Hepatic stellate cell (primary cell): ENCODE results near the gene ANKLE2.
"Not testable (repeated sequence)": the region's sequence is repeated elsewhere in the genome, so short reads cannot be mapped to it uniquely, and the experiment has no call there.

Experiments used
- DNase-seq: peaks from one replicate; pipeline ENCODE4 v3.0.0; 2011; ENCODE audit warnings: low spot score

The ANKLE2 gene

DNA sequence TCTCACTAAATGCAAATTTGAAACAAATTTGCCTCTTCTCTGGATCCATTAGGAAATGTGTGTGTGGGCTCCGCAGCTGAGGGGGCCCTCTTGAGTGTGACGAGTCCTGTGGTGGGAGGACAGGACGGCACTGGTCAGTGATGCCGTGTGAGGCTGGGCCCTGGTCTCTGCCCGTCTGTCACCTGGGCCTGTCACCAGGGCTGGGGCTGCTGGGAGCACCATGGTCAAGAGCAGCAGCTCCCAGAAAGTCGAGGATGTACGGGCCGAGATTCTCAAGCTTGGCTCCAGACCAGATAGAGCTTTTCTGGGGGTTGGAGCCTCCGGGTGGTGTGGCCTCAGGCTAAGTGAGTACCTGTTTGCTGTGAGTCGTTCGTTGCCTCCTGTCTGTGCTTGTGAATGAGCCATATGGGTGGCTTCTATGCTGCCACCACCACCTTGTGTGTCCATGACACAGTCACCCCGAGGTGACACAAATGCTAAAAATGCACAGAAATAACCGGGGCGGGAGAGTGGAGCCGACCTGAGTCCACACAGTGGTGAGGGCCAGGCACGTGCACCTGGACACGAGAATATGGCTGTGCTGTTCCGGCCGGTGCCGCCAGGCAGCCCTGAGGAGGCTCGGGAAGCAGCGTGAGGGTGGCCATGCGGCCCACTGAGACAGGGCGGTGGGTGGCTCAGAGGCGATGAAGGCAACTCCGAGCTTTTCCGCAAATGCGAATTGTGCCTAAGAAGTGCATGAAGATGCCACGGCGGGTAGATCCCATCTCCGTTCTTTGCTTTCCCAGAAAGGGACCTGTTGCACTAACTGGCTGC, 42.3 kb downstream of the ANKLE2 start:
- no peak for DNase-seq

DNA sequence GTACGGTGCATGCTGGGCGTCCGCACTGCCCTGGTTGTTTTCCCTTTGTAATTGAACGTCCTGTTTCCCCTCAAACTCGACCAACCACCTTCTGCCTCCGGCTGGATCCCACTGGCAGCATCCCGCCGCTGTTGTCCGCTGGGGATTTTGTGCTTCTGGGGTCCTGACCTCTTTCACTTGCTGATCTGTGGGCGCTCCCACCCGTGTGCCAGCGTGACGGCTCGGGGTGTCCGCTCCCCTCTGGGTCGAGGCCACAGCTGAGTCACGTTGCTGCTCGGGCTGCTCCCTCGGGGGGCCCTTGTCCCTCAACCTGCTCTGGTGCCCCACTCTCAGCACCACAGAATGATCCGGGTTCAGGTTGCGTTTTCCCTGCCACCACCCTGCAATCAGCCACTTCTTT, 43.0 kb downstream of the ANKLE2 start:
- DNase-seq, result no peak

DNA sequence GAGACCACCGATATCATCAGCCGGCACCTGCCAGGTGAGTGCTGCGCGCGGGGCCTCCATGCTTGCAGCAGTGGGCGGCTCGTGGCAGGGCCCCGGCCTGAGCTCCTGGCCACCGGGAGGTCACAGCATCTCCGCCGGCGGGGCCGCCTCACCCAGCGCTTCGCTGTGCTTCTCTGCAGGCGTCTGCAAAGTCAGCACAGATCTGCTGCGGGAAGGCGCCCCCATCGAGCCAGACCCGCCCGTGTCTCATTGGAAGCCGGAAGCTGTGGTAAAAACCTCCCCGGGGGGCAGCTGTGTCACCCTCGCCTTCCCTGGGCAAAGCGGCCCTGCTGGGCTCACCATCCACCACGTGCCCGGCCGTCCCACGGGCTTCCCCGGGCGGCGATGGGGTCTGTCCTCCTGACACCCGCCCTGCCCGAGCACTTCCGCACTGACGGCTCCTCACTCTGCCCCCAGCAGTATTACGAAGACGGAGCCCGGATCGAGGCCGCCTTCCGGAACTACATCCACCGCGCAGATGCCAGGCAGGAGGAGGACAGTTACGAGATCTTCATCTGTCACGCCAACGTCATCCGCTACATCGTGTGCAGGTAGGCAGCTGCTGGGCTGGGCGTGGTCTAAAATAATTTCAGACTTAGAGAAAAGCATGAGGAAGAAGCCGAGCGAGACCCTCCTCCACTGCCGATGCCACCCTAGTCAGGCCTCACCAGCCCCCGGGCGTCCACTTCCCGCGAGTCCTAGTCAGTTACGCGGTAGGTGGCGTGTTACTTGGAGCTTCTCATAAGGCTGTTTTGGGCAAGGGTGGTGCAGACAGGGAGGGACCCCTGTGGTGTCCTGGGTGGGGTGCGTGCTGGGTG, 43.9 kb downstream of the ANKLE2 start:
- no peak for DNase-seq

DNA sequence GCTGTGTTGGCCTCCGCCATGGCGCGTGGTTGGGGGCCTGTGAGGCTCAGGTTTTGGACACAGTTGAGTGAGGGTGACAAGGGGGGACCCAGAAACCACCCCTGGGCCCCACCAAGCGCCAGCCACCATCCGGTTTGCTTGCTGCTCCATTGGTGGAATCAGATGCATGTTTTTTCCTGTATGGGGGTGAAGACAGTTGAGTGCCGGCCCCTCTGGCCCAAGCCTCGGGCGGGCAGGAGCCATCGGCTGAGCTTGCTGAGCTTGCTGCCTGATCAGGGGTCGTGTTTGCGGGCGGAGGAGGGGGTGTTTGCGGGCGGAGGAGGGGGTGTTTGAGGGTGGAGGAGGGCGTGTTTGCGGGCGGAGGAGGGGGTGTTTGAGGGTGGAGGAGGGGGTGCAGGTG, 44.6 kb downstream of the ANKLE2 start:
- DNase-seq, result no peak

DNA sequence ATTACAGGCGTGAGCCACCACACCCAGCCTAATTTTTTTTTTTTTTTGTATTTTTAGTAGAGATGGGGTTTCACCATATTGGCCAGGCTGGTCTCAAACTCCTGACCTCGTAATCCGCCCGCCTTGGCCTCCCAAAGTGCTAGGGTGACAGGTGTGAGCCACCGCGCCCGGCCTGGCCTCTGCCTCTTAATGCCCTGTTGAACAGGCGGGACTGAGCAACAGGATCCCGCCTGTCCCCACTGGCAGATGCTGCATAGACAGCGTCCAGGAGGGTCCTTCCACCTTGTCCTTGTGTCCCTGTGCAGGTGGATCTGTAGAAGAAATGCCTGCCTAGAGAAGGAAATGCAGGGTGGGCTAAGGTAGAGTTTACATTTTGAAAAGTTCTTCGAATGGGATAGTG, 45.3 kb downstream of the ANKLE2 start:
- DNase-seq, result no peak

DNA sequence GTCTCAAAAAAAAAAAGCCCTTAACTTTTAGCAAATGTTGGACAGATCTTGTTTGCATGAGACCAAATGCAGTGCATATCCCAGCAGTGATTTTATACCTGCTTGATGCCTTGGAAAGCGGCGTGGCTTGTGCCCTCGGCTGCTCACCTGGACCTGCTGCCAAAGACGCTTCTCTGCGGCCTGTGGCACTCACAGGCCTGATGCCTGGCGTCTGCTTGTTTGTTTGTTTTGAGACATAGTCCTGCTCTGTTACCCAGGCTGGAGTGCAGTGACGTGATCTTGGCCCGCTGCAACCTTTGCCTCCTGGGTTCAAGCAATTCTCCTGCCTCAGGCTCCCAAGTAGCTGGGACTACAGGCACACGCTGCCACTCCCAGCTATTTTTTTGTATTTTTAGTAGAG, 45.8 kb downstream of the ANKLE2 start:
- DNase-seq, result no peak

DNA sequence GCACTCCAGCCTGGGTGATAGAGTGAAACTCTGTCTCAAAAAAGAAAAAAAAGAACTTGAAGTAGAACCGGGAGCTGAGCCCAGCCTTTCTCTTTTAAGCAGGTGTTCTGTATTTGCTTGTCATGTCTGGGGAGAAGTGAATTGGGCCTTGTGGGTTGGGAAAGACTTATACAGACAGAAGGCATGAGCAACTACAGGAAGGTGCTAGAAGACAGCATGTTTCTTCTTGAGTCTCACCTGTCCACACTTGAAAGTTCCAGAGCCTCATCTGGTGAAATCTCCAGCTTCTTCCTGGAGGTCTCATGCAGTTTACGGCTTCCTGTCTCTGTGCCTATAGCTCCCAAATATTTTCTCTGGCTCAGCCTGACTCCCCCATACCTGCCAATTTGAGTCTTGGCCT, 48.5 kb downstream of the ANKLE2 start:
- DNase-seq, result no peak

DNA sequence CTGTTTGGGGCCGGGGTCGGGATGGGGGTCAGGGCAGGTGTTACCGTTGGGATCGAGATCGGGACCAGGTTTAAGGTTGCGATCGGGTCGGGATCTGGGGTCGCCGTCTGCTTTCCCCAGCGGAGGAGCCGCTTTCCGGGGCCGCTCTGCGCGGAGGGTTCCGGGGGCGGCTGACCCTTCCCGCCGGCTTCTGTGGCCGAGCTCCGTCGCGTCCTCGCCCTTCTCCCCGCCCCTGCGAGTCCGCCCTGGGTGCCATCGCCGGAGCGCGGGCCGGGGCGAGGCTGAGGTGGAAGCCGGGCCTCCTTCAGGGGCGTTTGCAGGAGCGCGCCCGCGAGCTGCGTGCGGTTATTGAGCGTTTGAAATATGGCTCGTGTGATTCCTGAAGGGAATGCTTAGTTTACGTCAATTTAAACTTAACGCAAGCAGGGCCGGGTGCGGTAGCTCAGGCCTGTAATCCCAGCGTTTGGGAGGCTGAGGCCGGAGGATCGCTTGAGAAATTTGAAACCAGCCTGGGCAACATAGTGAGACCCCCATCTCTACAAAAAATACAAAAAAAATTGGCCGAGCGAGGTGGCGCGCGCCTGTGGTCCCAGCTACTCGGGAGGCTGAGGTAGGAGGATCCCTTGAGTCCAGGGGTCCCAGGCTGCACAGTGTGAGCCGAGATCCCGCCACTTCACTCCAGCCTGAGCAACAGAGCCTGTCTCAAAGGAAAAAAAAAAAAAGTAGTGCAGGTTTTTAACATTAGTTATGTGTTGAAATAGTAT, 50.4 kb downstream of the ANKLE2 start:
- DNase-seq, result peak; percentile 41

DNA sequence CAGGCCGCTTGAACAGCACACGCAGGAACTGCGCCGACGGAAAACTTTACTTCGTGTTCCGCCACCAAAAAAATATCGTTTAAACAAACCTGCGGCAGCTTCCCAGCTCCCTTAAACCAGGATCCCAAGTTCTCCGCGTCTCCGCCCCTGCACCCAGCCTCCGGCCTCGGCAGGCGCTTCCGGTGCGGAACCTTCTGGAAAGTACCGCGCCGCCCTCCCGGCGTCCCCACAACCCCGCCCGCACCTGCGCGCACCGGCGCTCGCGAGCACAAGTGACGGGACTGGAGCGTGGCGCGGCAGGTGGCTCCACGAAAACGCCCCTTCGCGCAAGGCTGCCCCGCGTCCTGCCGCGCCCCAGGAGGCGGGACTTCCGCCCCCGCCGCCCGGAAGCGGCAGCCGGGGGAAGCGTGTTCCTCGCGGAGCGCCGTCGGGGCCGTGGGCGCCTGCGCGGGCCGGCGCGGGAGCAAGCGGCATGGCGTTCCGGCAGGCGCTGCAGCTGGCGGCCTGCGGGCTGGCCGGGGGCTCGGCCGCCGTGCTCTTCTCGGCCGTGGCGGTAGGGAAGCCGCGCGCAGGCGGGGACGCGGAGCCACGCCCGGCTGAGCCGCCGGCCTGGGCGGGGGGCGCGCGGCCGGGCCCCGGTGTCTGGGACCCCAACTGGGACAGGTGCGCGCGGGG, 51.1 kb downstream of the ANKLE2 start, which contains the start of gene PGAM5:
Gene PGAM5, plus strand, starts transcription at position 438 of the 675 bp plus-strand sequence. Its CDS starts 35 bp downstream, at position 473.
- DNase-seq, result peak; percentile 96

DNA sequence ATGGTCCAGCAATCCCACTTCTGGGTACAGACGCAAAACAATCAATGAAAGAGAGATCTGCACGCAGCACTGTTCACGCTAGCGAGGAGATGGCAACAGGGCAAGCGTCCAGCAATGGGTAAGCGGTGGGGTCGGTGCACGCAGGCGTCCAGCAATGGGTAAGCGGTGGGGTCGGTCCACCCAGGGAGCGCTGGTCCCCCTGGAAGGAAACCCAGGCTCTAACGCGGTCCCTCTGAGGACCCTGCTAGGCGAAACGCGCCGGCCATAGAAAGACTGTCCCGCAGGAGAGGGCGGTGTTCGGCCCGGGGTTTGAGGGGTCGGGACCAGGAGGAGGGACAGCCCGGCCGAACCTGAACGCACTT, 51.6 kb downstream of the ANKLE2 start:
- DNase-seq, result peak; percentile 35

DNA sequence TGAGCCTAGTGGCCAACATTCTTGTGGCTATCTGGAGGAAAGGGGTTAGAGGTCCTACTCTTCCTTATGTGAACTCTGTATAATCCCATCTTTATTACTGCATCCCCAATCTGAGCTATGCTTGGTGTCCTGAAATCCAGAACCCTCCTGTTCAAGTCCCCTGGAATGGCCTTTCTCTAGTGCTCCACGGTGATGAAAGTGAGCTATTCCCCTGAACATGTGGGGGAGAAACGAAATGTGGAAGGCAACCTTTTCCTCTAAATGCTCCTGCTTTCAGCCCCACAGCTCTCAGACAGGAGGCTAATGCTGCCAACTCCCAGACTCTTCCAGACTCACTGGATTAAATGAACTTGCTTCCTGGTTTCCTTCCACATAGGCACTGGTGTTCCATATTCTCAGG, 53.5 kb downstream of the ANKLE2 start:
- no peak for DNase-seq

DNA sequence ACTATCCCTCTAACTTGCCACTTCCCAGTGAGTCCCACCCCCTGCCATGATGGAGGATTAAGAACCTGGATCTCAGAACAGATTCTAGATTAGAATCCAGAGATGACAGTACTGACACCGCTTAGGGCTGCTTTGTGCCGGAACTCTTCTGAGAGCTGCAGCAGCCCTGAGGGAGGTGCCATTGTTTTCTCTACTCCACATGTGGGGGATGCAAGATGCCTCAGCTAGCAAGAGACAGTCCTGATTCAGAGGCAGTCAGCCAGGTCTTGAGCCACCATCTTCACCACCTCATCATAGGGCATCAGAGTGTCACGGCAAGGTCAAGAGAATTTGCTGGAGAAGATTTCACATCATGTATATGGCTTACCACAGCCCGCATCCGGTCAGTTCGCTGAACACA, 54.4 kb downstream of the ANKLE2 start:
- DNase-seq, result no peak

DNA sequence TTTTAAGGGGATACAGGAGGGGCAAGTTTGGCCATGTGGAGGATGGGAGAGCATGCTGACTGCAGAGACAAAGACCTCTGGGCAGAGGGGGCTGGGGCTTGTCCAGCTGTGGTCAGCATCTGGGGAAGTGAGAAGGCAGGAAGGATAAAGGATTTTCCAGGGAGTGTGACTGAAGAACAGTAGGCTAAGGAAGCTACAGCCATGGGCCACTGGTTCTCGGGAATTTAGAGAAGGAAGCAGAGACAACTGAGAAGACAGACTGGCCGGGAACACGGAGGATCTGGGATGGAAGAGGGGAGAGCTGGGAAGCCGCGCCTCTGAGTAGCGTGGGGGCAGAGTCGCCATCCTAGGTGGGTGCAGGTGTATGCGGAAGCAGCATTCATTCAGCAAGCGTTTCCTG, 58.0 kb downstream of the ANKLE2 start:
- DNase-seq, result no peak

DNA sequence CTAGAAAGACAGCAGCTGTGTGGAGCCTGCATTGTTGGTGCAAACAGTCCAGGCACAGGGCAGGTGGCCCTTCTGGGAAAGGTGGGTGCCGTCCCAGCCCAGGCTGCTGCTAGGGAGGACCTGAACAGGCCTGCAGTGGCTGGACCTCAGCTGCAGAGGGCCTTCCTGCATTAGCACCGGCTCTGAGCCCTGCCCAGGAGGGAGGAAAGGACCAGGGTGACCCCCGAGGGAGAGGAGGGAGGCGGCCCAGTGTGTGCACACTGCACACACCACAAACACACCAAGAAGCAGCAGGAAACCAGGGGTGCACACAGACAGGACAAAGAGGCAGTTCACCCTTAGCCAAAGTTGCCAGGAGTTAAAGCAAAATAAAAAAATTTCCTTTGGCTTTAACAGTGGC, 59.0 kb downstream of the ANKLE2 start:
- no peak for DNase-seq

DNA sequence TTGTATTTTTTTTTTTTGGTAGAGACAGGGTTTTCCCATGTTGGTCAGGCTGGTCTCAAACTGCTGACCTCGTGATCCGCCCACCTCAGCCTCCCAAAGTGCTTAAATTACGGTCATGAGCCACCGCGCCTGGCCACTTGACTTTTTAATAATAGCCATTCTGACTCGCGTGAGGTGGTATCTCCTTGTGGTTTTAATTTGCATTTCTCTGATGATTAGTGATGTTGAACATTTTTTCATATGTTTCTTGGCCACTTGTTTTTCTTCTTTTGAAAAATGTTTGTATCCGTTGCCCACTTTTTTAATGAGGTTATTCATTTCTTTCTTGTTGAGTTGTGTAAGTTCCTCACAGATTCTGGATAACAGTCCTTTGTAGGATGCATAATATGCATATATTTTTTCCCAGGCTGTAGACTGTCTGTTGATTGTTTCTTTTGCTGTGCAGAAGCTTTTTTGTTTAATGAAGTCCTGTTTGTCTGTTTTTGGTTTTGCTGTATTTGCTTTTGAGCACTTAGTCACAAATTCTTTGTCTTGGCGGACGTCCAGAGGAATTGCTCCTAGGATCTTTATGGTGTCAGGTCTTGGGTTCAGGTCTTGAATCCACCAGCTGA, 61.3 kb downstream of the ANKLE2 start:
- DNase-seq, result no peak

DNA sequence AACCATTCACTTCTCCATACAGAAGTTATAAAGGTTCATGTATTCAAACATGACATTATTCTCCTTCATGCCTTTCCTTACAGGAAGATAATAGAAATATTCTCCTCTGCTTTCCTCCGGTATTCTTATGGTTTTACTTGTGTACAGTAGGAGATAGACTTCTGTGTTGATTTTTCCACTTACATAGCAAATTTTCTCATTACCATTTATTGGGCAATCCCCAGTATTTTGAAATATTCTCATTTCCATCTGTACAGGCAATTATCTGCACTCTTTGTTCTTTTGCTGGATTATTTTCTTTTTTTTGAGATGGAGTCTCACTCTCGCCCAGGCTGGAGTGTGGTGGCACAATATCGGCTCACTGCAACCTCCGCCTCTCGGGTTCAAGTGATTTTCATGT, 63.3 kb downstream of the ANKLE2 start:
- no peak for DNase-seq

DNA sequence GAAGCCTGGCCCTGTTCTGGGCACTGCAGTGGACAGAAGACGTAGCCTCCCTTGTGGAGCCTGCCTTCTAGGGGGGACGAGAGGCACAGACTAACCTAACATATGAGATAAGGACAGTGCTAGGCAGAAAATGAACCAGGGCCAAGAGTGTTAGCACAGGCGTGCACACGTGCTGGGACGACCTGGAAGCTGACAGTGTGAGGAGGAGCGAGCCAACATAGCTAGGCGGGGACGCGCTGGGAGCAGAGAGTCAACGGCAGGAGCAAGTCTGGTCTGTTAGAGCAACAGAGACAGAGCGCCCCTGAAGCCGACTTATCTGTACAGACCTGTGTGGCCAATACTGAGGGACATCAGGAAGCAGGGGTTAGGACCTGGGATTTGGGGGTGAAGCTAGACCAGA, 66.2 kb downstream of the ANKLE2 start:
- DNase-seq, result no peak

DNA sequence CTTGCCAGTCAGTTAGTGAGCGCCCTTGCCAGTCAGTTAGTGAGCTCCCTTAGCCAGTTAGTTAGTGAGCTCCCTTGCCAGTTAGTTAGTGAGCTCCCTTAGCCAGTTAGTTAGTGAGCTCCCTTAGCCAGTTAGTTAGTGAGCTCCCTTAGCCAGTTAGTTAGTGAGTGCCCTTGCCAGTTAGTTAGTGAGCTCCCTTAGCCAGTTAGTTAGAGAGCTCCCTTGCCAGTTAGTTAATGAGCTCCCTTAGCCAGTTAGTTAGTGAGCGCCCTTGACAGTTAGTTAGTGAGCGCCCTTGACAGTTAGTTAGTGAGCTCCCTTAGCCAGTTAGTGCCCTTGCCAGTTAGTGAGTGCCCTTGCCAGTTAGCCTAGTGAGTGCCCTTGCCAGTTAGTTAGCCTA, 66.7 kb downstream of the ANKLE2 start:
- DNase-seq, result not testable (repeated sequence)

DNA sequence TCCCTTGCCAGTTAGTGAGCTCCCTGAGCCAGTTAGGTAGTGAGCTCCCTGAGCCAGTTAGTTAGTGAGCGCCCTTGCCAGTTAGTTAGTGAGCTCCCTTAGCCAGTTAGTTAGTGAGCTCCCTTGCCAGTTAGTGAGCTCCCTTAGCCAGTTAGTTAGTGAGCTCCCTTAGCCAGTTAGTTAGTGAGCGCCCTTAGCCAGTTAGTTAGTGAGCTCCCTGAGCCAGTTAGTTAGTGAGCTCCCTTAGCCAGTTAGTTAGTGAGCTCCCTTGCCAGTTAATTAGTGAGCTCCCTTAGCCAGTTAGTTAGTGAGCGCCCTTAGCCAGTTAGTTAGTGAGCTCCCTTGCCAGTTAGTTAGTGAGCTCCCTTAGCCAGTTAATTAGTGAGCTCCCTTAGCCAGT, 69.6 kb downstream of the ANKLE2 start:
- not testable (repeated sequence) for DNase-seq

DNA sequence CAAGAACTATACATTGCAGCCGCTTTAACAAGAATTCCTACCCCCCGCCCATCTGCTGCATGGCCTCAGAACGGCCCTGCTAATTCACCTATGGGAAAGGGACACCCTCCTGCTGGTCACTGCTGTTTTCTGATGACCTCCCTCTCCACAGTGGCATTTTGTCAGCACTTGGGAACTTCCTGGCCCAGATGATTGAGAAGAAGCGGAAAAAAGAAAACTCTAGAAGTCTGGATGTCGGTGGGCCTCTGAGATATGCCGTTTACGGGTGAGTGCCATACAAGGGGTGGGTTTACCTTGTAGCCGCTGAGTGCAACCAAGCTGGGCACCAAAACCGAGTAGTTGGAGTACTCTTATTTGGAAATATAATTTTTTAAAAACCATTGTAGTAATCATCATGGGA, 71.5 kb downstream of the ANKLE2 start:
- no peak for DNase-seq

DNA sequence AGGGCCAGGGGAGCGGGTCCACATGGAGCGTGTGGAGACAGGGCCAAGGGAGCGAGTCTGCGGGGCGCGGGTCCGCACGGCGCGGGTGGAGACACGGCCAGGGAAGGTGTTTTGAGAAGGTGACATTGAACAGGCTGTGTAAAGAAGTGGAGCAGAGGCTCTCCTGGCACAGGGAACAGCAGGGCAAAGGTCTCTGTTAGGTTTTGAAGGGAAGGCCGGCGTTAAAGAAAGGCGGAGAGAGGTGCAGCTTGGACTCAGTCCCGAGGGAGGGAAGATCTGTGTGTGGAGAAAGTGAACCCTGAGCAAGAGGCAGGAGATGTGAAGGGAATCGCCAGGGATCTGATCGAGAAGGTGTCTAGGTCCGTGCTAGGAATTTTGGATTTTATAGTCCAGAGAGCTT, 72.4 kb downstream of the ANKLE2 start:
- DNase-seq, result no peak
